ENCODE results near the gene TSPEAR.

The TSPEAR gene

GRCh38 chr21:44524414-44525371 lies 186.7 kb downstream of the TSPEAR start:
- no peak for DNase-seq

GRCh38 chr21:44523567-44524413 lies 187.6 kb downstream of the TSPEAR start:
- DNase-seq: no peak

GRCh38 chr21:44522753-44523204 lies 188.6 kb downstream of the TSPEAR start:
- no peak for DNase-seq

- no peak for DNase-seq
Measured at GRCh38 chr21:44521928-44522752, 189.2 kb downstream of the TSPEAR start.

- no peak for DNase-seq
Measured at GRCh38 chr21:44521301-44521927, 190.0 kb downstream of the TSPEAR start.

- no peak for DNase-seq
Measured at GRCh38 chr21:44520326-44521300, 190.8 kb downstream of the TSPEAR start.

GRCh38 chr21:44519346-44520325 lies 191.7 kb downstream of the TSPEAR start:
- DNase-seq: no peak

- DNase-seq: no peak
Measured at GRCh38 chr21:44518686-44519085, 192.7 kb downstream of the TSPEAR start.

- DNase-seq: no peak
Measured at GRCh38 chr21:44517175-44517899, 194.0 kb downstream of the TSPEAR start.

GRCh38 chr21:44516828-44517174 lies 194.6 kb downstream of the TSPEAR start:
- DNase-seq: no peak

GRCh38 chr21:44516342-44516741 lies 195.0 kb downstream of the TSPEAR start:
- no peak for DNase-seq

- no peak for DNase-seq
Measured at GRCh38 chr21:44515359-44516165, 195.8 kb downstream of the TSPEAR start.

GRCh38 chr21:44514746-44515358 lies 196.5 kb downstream of the TSPEAR start:
- DNase-seq: no peak

- no peak for DNase-seq
Measured at GRCh38 chr21:44514218-44514520, 197.2 kb downstream of the TSPEAR start.

GRCh38 chr21:44513389-44514217 lies 197.8 kb downstream of the TSPEAR start:
- DNase-seq: no peak

- DNase-seq: no peak
Measured at GRCh38 chr21:44512496-44513388, 198.6 kb downstream of the TSPEAR start.
